ENCODE measurements around the gene BTBD19. TPM values are rescaled to one million over a fixed set of nuclear protein-coding genes. Genes with fewer than 3 reads are reported as not detected.
A peak's percentile ranks its signal among the peaks of the same experiment; 100 is the strongest.

Gene BTBD19
- polyA plus RNA-seq, 1 of the 3 experiments (the other 2 are of a cell fraction): 36.9 TPM

- TF ChIP-seq MAX (IDR thresholded peaks at IDR 0.05; ENCODE audit: low read depth) (peak; percentile 98), TAF1 (IDR thresholded peaks at IDR 0.05; ENCODE audit: borderline replicate concordance, low read depth, low read length) (peak; percentile 89), YY1 (IDR thresholded peaks at IDR 0.05; ENCODE audit: low read depth) (no peak), CHD2 (IDR thresholded peaks at IDR 0.05; ENCODE audit: low read length, partially characterized antibody) (no peak), TEAD4 (IDR thresholded peaks at IDR 0.05; ENCODE audit: borderline replicate concordance, insufficient read depth) (peak; percentile 3; the same call in 1 of the 2 replicates), POLR2AphosphoS5 (IDR thresholded peaks at IDR 0.05; ENCODE audit: low read depth, low read length) (peak; percentile 97), ELF1 (IDR thresholded peaks at IDR 0.05) (no peak), RCOR1 (IDR thresholded peaks at IDR 0.05; ENCODE audit: low read length) (peak; percentile 63; the same call in 1 of the 2 replicates), RAD21 (IDR thresholded peaks at IDR 0.05; ENCODE audit: low read length) (peak; percentile 72), MXI1 (IDR thresholded peaks at IDR 0.05; ENCODE audit: low read depth, low read length) (peak; percentile 89), MEF2A (IDR thresholded peaks at IDR 0.05; ENCODE audit: borderline replicate concordance, low read depth) (no peak), RFX5 (IDR thresholded peaks at IDR 0.05; ENCODE audit: low read length) (peak; percentile 25; the same call in 1 of the 2 replicates), EZH2phosphoT487 (IDR thresholded peaks at IDR 0.05; ENCODE audit: borderline replicate concordance, low read depth) (no peak), EP300 (IDR thresholded peaks at IDR 0.05; ENCODE audit: borderline replicate concordance in 1 of 2, low read depth in 1 of 2, low read length in 1 of 2) (peak in 1 of 2 experiments; percentile 30; a peak in 1 of 4 replicates), RXRA (IDR thresholded peaks at IDR 0.05; ENCODE audit: borderline replicate concordance, low read depth) (no peak)
- TF ChIP-seq, protein P1, sequence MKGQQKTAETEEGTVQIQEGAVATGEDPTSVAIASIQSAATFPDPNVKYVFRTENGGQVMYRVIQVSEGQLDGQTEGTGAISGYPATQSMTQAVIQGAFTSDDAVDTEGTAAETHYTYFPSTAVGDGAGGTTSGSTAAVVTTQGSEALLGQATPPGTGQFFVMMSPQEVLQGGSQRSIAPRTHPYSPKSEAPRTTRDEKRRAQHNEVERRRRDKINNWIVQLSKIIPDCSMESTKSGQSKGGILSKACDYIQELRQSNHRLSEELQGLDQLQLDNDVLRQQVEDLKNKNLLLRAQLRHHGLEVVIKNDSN (IDR thresholded peaks at IDR 0.05; ENCODE audit: borderline replicate concordance, low read depth): no peak
- TF ChIP-seq, protein P2, sequence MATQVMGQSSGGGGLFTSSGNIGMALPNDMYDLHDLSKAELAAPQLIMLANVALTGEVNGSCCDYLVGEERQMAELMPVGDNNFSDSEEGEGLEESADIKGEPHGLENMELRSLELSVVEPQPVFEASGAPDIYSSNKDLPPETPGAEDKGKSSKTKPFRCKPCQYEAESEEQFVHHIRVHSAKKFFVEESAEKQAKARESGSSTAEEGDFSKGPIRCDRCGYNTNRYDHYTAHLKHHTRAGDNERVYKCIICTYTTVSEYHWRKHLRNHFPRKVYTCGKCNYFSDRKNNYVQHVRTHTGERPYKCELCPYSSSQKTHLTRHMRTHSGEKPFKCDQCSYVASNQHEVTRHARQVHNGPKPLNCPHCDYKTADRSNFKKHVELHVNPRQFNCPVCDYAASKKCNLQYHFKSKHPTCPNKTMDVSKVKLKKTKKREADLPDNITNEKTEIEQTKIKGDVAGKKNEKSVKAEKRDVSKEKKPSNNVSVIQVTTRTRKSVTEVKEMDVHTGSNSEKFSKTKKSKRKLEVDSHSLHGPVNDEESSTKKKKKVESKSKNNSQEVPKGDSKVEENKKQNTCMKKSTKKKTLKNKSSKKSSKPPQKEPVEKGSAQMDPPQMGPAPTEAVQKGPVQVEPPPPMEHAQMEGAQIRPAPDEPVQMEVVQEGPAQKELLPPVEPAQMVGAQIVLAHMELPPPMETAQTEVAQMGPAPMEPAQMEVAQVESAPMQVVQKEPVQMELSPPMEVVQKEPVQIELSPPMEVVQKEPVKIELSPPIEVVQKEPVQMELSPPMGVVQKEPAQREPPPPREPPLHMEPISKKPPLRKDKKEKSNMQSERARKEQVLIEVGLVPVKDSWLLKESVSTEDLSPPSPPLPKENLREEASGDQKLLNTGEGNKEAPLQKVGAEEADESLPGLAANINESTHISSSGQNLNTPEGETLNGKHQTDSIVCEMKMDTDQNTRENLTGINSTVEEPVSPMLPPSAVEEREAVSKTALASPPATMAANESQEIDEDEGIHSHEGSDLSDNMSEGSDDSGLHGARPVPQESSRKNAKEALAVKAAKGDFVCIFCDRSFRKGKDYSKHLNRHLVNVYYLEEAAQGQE (IDR thresholded peaks at IDR 0.05; ENCODE audit: low read depth, low read length): no peak
- TF ChIP-seq, protein P3, sequence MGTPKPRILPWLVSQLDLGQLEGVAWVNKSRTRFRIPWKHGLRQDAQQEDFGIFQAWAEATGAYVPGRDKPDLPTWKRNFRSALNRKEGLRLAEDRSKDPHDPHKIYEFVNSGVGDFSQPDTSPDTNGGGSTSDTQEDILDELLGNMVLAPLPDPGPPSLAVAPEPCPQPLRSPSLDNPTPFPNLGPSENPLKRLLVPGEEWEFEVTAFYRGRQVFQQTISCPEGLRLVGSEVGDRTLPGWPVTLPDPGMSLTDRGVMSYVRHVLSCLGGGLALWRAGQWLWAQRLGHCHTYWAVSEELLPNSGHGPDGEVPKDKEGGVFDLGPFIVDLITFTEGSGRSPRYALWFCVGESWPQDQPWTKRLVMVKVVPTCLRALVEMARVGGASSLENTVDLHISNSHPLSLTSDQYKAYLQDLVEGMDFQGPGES (IDR thresholded peaks at IDR 0.05; ENCODE audit: low read depth, low read length): no peak
Observed at GRCh38 chr1:44799770-44800584, 8.3 kb upstream of the BTBD19 start, which contains the start of gene PLK3 (continued).

Measured in SK-N-SH (cell line).